NCI-H510A treated with DMSO at 0.1 percent for 48 hours (cell line): ENCODE measurements around the gene GNB5.

Experiments used
- DNase-seq: peaks from one replicate; lab custom pipeline; 2025; lab: John Stamatoyannopoulos, UW

GNB5 gene

DNA sequence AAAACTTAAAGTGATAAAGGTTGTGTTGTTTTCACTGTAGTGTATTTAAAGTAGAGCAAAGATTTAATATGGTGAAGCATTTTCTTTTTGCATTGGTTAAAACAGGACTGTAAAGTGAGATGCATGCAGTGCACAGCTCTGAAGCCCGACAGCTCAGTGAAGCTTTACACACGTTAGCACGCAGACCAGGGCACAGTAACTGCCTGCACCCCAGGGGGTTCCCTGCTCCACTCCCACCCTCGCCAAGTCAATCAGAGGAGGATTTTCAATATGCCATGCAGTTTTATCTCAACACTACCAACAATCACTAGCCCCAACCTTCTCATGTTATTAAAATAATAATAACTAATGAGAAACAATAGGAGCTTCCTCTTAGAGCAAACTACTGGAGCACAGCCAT lies 50.5 kb downstream of the GNB5 start:
- no peak for DNase-seq

DNA sequence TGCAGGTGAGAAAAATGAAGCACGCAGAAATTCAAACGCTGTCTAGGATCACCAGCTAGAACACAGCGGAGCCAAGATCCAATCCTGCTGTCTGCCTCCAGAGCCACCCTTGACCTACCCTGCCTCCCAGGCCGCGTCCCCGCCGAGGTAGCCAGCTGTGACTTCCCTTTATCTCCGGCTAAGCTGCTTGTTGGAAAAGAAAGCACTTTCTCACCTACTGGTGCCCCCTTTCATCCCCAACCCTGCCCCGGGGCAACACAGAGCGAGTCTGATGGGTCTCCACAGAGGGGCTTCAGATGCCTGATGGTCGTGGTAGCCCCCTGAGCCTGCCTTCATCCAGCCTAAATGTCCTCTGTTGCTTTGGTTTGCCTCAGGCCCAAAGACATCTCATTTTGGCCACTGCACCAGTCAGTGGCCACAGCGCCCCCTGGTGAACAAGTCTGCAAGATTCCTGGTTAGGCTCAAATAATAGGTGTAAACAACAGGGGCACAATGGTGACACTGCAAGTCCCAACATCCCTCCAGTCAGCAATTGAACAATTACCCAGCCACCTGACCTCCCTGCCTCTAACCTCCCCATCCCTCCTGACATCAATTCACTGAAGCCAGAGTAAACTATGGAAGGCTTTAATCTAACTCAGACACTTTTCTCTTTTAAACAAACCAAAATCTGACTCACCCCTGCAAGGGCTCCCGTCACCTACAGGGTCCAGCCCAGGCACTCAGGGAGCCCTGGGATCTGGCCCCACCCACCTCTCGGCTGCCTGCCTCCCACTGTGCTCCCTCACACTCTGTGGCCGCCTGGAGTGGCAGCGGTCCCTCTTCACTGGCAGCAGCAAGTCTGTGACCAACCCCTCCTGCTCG lies 51.4 kb downstream of the GNB5 start:
- DNase-seq, result peak; percentile 6

DNA sequence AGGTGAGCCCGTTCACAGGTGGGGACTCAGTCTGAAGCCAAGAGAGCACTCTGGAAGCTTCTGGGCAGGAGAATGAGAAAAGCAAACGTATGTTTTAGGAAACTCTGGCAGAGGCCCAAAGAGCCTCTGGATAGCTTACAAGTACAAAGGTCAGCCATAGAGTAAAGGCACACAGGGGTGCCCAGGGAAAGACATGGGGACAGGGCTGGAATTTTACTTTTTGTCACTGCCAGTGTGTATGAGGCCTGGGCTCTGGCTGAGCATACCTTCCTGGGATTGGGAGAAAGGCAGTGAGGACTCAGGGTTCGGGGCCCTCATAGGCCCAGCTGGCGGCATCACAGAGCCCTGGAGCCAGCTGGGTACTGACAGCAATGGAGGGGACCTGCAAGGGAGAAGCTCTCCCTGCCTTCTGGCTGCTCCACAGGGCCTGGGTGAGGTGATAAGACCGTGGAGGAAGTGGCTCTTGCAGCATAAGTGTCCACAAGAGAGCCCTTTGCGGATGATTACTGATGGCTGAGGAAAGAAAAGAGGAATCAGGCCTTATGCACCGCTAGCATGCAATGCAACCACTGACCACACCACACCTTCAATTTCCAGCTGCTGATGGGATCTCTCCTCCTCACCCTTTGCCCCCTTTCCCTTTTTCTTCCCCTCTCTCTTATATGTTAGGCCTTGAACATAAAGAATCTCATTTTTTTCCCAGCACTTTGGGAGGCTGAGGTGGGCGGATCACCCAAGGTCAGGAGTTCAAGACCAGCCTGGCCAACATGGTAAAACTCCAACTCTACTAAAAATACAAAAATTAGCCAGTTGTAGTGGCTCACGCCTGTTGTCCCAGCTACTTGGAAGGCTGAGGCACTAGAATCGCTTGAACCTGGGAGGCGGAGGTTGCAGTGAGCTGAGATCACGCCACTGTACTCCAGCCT lies 53.5 kb downstream of the GNB5 start:
- no peak for DNase-seq

DNA sequence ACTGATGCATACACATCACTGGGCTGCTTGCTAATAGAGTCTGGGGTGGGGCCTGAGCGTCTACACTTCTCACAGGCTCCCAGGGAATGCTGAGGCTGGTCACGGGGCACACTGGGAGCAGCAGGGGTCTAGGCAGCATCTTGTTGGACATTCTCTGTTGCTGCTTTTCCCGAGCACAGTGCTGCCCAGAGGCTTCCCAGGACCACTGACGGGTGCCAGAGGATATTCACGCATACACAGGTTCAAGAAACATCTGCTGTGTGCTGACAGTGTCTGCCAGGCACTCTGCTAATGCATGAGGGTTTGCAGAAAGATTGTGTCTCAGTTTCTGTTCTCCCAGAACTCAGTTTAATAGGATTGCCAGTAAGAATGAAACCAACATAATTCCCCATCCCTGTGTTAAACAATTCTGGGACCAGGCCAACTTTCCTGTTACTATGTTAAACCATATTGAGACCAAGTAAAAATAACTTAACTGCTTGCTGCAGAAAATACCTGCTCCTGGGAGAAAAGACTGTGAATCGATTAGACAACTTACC lies 54.7 kb downstream of the GNB5 start:
- DNase-seq, result no peak

DNA sequence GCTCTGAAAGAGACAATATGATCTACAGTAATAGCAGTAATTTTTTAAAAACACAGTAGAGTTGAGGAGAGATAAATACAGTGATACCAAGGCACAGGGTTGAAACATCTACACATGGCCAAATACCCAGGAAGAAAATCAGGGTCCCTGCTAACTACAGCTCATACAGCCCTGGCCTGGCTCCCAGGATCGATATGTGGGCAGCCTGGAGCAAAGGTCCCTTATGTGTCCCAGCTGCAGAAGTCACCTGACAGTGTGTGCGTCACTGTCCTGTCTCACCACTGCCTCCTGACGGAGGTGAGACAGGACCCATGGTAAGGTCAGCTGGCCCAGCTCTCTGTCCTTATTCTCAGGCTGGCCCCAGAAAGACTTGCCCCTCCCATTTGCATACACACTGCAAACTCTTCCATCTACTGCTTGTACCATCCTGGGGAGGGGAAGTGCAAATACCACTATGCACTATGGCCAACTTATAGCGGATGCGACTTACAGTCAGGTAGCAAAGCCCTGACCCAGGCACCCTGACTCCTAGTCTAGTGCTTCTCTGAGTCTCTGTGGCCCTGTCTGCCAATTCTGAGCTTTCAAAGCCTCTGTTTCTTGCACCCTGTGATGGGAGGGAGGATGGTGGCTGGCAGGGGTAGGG lies 56.6 kb downstream of the GNB5 start:
- no peak for DNase-seq

DNA sequence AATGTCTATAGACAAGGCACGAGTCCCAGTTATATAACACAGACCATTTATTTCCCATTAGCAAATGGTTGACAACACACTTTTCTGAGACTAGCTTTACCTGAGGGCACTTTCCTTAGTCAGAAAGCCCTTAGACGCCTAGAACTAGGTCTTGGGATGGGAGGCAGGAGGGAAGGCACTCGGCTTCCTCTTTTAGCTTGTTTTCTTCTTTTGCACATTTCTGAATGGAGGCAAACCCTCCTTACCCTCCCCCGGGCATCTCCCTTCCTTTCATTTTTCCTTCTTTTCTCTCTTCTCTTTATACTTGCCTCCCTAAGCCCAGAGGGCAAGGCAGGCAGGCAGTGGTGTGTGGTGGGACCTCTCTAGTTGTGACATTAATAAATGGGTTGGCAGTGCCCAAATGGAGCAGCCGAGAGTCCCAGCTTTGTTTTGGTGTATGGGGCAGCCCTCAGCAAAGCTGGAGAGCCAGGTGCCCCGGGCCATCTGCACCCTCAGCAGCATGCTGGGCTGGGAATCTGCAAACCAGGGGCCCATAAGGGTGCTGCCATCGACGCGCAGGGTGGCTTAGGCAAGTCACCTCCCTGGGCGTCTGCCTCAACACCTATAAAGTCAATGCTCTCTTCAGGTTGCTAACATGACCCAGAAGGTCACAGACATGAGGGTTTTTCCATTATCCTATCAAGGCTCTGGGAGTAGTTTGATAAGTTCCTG lies 57.5 kb downstream of the GNB5 start:
- no peak for DNase-seq

DNA sequence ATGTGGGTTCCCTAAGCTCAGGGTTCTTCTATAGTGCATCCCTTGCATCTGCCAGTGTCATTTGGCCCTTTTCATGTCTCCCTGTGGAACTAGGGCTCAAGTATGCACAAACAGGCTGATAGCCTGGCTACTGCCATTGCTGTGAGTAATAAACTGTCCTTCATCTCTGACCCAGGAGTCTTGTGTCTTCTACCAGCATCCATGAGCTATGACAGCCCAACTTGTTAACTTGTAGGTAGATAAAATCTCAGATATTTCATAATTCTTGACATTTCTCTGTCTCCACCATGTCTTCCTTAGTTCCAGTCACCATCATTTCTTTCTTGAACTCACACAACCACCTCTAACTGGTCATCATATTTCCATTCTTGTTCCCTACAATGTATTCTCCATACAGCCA lies 59.1 kb downstream of the GNB5 start:
- no peak for DNase-seq

DNA sequence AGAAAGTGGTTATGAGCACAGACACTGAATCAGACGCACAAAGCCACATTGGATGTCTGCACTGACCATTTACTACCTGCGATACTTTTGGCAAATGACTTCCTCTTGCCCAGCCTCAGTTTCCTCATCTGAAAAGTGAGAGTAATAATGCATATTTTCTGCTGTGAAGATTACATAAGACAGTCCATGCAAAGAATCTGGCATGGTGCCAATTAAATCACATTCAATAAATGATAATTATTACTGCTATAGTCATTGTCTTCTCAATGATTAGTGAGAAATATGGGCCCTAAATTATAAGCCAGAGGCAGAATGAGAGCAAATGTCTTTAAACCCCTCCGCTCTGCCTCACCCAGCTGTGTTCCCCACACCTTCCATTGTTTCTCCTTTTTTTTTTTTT lies 62.6 kb downstream of the GNB5 start:
- no peak for DNase-seq

DNA sequence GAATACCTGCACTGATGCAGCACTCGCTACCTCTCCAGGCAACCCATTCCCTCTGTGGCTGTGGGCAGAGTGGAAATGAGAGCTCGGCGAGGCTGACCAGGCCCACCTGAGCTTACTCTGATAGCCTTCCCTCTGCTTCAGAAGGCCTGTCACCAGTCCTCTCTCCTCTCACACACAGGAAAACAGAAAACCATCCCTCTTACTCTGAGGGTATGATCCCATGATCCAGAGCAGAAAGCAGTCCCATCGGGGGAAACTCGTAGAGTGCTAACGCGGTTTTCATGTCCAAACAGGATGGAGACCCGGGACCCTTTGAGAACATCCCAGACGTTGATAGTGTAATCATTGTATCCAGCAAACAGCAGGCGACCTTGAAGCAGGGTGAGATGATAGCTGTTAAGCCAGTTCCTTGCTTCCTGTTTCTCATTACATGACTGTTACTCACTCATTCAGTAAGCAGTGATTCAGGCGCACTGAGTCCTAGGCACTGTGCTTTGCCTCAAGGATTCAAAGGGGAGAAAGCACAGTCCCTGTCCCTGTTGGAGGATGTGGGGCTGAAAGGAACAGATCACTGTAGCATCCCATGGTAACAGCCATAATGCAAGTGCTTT lies 66.8 kb downstream of the GNB5 start:
- DNase-seq, result no peak

DNA sequence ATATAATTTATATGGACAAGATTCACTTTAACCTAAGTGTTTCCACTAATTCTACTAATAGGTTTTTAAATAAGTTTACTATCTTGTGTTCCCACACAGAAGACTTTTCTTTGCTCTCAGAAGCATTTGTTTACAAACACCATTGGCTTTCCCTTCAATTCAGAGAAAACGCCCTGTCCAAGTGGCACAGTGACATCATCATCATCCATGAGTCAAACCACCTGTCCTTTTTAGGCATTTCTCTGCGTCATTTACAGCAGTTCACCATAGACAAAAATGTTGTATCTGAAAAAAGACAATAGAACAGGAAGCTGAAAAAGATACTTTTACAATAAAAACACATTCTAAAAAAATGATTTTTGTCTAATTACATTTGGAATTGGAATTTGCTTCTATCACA lies 69.3 kb downstream of the GNB5 start:
- no peak for DNase-seq

DNA sequence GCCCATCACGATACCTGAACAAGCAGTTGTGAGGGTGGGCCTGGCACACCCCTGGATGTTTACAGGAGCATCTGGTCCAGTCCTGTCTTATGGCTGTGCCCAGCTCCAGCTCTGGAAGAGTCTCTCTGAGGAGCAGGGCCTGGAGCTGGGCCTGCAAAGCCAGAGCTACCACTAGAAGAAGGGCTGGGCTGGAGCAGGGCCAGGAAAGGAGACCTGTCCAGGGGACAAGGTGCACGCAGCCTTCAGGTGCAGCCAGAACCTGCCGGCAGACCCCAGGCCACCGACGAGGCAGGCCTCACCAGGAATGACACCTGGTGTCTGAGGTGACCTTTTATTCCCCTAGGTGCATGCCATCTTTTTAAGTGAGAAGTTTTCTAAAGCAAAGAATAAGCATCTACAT lies 70.2 kb downstream of the GNB5 start:
- DNase-seq, result no peak

DNA sequence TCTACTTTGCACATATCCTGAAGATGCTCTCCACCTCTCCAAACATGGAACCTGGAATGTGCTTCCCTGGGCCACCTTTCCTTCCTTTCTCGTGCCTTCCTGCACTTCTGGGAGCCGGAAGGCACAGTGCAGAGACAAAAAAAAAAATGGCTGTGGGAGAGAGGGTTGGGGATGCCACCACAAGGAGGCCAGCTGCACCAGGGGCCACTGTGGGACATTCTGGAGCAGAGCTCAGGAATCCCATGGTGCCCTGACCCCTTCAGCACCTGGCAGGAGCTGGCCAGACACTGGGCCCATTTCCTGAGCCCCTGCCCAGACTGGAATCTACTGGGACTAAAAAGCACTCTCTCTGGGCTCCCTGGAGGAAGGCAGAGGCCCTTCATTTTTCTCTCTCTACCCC lies 70.7 kb downstream of the GNB5 start:
- no peak for DNase-seq

DNA sequence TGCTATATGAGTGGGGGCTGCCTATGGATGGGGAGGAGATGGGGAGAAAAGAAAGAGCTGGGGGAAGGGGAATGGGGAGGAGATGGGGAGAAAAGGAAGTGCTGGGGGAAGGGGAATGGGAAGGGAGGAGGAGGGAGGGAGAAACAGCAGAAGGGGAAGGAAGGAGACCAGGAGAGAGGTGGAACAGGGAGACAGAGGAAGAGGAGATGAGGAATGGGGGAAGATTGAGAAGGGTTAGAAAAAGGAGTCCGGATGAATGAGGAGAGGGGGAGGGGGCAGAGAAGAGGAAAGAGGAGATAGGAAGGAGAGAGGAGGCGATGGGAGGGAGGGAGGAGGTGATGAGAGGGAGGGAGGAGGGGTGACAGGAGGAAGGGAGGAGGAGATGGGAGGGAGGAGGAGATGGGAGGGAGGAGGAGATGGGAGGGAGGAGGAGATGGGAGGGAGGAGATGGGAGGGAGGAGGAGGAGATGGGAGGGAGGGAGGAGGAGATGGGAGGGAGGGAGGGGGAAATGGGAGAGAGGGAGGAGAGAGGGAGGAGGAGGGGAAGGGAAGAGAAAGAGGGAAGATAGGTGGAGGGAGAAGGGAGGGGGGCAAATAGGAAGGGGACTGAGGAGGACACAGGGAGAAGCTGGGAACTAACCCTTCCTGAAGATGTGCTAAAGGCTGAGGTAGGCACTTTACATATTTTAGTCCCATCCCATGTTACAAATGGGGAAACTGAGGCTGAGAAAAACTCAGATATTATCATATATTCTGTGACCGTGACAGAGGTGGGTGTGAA lies 72.0 kb downstream of the GNB5 start:
- DNase-seq, result no peak

DNA sequence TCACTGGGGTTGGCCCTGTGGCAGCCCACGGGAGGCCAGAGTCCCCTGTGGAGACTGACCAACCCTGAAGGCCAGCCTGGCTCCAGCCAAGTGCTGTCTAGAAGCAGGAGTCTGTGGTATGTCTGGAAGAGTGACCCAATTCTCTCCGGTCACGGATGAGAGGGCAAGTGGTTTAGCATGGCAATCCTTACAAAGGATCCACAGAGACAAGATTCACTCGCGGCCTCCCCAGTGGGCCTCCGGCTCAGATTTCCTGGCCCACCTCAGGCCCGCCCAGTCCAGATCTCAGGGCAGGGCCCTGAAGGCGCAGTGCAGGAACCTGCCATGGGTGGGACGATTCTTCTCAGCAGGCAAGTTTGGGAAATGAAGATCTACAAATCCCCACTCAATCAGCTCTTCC lies 73.6 kb downstream of the GNB5 start:
- DNase-seq, result no peak

DNA sequence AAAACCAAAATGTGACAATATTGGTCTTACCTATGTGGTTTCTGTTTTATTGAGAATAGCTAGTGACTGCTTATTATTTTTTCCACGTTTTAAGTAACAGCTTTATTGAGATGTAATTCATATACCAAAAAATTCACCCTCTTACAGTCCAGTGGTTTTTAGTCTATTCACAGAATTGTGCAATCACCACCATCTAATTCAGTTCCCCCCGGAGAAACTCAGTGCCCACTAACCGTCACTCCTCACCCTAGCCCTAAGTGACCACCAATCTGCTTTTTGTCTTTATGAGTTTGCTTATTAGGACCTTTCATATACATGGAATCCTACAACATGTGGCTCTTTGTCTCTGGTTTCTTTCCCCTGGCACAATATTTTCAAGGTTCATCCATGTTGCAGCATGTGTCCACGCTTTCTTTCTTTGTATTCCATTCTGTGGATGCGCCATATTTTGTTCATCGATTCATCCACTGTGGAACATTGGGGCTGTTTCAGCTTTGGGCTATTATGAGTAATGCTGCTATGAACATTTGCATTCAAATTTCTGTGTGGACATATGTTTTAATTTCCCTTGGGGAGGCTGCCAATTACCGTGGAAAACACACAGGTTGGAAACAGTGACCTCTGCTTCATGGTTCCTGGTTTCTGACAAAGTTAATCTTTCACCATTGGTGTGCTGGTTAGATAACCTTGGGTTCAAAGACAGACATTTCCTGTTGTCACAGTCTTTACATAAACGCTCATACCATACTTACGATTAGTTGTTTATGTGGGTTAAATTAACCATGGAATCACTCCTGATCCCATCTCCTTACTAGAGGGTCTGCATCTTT lies 75.4 kb downstream of the GNB5 start:
- DNase-seq, result no peak

DNA sequence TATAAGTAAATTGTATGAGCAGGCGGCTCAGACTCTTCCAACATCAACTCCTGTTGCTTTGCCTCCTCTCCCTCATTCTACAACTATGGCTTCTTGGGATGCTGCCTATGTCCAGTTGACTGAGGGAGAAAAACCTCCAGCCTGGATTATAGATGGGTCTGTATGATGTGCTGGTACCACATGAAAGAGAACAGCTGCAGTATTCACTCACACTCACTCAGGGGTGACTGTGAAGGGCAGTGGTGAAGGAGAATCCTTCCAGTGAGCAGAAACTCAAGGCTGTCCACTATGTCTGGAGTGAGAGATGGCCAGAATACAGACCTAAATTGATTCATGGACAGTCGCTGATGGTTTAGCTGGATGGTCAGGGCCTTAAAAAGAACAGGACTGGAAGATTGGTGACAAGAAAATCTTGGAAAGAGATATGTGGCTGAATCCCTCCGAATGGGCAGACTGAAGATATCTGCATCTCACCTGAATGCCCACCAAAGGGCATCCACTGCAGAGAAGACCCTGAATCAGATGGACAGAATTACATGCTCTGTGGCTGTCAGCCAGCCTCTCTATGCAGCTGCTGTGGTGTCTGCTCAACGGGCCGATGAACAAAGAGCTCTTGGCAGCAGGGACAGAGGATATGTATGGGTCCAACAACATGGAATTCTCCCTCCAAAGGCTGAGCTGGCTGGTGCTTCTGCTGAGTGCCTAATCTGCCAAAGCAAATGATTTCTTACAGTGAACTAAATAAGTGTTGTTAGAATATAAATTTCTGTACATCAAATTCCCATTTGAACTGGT lies 76.7 kb downstream of the GNB5 start:
- DNase-seq, result no peak

DNA sequence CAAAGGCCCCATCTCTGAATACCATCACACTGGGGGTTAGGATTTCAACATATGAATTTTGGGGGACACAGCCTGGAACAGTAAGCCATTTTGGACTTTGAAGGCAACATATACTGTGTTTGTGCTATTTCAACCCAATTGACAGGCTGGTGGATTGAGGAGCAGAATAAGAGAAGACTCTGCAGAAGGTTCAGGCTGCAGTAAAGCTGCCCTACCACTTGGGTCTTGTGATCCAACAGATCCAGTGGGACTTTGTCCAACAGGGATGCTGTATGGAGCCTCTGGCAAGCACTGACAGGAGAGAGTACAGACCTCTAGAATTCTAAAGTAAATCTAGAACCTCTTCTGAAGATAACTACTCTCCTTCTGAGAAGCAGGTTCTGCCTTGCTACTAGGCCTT lies 77.5 kb downstream of the GNB5 start:
- DNase-seq, result no peak

DNA sequence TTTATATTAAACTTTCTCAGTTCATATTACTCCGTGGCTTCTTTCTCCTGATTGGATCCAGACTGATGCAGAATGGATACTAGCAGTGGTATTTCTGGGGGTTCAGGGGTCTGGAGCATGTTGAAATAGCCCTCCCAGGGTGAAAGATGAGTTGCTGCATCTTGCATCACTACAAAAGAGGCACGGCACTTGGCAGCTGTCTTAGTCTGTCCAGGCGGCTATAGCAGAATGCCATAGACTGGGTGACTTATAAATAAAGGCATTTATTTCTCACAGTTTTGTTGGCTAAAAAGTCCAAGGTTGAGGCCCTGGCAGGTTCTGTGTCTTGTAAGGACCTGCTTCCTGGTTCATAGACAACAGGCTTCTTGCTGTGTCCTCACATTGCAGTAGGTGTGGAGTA lies 78.0 kb downstream of the GNB5 start:
- DNase-seq, result no peak
